GM18868 (cell line): ENCODE data around the gene ACOT8.
A peak's percentile ranks its signal among the peaks of the same experiment; 100 is the strongest.
"Not testable (repeated sequence)": the region's sequence is repeated elsewhere in the genome, so short reads cannot be mapped to it uniquely, and the experiment has no call there.

ENCODE experiments used
- ATAC-seq: cut with Tn5 transposase; IDR thresholded peaks from one replicate; pipeline ENCODE4 v1.9.1; 2021; ENCODE audit warnings: mild to moderate bottlenecking, moderate library complexity; ENCODE audit not compliant: unreplicated experiment

Gene ACOT8

DNA sequence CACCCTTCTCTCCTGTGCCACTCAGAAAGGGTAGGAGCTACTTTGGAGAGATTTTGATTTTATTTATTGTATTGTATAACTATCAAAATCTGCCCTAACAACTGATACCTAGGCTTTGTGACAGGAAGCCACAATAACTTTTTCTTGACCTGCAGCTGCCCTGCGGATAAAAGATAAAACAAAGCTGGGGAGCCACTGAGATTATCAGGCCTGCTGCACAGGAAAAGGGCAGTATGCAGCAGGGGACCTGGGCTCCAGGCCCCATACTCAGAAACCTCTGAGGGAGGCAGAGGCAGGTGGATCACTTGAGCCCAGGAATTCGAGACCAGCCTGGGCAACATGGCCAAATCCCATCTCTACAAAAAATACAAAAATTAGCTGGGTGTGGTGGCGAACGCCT lies 24.6 kb downstream of the ACOT8 start:
- ATAC-seq, result no peak

GRCh38 chr20:45829673-45830106 lies 27.5 kb downstream of the ACOT8 start:
- not testable (repeated sequence) for ATAC-seq

DNA sequence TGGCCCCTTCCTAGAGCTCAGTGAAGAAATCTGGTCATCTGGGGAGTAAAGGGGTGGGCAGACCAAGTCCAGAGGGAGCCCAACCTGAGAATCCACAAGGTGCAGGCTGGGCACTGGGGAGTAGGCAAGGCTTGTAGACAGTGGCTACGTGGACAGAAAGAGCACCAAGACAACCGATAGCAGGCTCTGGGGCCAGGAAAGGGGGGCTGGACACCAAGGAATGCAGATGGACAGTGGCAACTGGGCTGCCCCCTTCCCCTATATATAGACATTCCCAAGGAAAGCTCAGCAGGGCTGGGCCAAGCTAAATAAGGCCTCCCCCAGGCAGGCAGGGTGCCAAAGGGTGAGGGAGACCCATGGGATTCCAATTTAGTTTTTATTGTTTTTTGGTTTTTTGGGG lies 28.6 kb downstream of the ACOT8 start:
- ATAC-seq, result no peak

- no peak for ATAC-seq
Measured at GRCh38 chr20:45827712-45828111, 29.5 kb downstream of the ACOT8 start.

GRCh38 chr20:45827030-45827652 lies 30.1 kb downstream of the ACOT8 start, which contains the start of gene TNNC2:
TSS of gene TNNC2 (minus strand) at chr20:45827312. CDS start at chr20:45827248, 64 bp downstream.
- ATAC-seq, result no peak

DNA sequence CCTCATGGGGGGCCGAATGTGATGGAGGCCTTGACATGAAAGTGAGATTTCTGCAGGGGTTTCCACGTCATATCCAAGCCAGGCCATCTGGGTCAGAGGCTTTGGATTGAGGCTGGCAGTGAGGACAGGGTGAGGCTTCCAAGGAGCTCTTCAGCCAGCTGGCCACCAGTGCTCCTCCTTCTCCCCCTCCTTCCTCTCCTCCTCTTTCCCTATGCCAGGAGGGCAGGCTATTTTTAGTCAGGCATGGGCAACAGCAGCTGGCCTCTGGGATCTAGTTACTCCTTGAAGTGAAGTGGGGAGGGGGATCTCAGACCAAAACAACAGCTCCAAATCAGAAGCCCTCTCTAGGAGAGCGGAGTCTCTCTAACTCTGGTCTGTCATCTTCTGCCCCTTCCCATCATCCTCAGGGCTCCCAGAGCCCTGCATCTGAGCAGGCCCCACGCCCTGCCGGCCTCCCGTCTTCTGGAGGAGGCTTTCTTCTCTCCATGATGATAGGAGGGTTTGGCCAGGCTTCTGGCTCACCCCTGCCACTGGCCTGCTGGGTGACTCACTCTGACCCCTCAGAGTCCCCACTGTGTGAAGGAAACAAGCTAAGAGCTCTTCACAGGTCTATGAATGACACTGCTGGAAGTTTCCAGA lies 30.7 kb downstream of the ACOT8 start:
- no peak for ATAC-seq

DNA sequence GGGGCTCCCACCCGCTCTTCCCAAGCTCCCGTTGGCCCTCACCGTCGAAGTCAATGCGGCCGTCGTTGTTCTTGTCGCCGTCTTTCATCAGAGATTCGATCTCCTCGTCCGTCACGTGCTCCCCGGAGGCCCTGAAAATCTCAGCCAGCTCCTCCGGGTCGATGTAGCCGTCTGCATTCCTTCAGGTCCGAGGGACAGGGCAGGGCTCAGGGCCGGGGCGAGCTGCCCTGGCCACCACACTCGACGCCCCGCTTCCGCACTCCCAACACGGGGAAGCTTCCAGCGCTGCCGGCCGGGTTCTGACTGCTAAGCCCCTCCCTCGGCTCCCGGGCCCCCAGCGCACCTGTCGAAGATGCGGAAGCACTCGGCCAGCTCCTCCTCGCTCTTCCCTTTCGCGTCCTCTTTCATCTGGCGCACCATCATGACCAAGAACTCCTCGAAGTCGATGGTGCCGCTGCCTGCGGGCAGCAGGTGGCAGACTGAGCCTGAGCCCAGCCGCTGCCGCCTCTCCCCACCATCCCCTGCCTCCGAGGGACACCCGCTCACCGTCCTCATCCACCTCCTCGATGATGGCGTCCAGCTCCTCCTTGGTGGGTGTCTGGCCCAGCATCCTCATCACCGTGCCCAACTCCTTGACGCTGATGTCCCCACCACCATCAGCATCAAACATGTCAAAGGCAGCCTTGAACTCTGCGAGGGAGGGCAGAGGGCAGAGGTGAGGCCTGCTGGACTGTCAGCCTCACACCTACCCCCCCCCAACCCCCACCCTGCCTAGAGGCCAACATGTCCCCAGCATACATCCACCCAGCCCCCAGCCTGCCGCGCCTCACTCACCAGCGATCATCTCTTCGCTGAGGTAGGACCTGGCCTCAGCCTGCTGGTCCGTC lies 33.0 kb downstream of the ACOT8 start:
- ATAC-seq, result no peak

DNA sequence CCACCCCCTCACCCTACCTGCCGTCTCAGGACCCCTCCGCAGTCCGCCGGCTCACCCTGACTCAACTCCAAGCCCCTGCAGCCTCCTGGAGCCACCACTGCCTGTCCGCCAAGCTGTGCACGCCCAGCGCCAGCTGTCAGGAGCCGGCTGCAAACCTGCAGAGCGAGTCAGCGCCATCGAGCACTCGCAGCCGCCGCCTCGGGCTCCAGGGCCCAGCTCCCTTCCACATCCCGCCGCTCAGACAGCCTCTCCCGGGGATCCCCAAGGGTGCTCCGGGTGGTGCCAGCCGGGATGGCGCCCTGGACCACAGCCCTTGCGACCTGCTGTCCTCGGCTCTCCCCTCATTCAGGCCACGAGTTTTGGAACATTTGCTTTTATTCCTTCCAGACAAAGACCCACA lies 34.3 kb downstream of the ACOT8 start:
- no peak for ATAC-seq

GRCh38 chr20:45821947-45822346 lies 35.2 kb downstream of the ACOT8 start:
- ATAC-seq, result no peak

GRCh38 chr20:45819466-45819865 lies 37.7 kb downstream of the ACOT8 start:
- no peak for ATAC-seq

DNA sequence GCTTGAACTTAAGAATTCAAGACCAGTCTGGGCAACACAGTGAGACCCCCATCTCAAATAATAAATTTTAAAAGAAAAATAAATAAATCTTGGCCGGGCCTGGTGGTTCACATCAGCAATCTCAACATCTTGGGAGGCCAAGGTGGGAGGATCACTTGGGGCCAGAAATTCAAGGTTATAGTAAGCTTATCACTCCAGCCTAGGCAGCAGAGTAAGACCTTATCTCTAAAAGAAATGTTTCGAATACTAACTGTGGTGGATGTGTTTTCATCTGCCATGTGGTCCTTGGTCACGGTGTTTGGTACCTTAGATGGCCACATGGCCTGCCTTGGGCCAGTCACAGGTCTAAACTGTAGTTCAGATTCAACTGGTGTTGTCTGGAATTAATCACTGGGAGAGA lies 39.0 kb downstream of the ACOT8 start:
- ATAC-seq, result no peak

- ATAC-seq, result no peak
Measured at GRCh38 chr20:45817376-45818194, 39.6 kb downstream of the ACOT8 start.

DNA sequence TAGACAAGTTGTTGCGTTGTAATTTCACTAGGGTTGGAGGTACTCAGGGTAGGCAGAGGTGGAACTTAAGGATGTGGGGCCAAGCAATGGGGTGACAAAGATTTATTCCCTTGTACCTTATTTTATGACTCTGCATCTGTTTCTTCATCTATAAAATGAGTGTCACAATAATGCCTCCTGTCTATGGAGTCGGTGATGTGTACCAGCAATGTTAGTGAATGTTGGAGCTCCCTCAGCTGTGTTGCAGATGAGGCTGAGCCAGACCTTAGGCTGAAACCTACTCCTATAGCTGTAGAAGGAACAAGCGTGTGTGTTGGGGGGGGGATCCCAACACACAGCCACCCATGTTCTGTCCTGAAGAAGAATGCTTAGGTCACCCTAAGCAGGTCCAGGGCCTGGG lies 40.2 kb downstream of the ACOT8 start:
- no peak for ATAC-seq

DNA sequence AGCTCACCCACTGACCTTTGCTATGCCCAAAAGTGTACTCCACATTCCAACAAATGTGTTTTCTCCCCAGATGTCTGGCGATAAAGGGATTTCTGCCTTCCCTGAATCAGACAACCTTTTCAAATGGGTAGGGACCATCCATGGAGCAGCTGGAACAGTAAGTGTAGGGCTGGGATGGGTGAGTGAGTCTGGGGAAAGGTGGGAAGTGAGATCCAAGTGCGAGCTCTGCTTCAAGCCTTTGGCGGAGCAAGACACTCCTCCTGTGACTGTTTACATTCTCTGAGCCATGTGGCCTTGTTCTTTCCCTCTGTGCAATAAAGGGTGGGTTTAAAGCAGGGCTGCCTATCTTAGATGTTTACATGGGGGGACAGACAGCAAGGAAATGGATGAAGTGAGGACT lies 42.9 kb downstream of the ACOT8 start:
- ATAC-seq, result no peak

- ATAC-seq, result no peak
Measured at GRCh38 chr20:45813489-45813888, 43.7 kb downstream of the ACOT8 start.

GRCh38 chr20:45813006-45813340 lies 44.2 kb downstream of the ACOT8 start:
- ATAC-seq, result no peak

DNA sequence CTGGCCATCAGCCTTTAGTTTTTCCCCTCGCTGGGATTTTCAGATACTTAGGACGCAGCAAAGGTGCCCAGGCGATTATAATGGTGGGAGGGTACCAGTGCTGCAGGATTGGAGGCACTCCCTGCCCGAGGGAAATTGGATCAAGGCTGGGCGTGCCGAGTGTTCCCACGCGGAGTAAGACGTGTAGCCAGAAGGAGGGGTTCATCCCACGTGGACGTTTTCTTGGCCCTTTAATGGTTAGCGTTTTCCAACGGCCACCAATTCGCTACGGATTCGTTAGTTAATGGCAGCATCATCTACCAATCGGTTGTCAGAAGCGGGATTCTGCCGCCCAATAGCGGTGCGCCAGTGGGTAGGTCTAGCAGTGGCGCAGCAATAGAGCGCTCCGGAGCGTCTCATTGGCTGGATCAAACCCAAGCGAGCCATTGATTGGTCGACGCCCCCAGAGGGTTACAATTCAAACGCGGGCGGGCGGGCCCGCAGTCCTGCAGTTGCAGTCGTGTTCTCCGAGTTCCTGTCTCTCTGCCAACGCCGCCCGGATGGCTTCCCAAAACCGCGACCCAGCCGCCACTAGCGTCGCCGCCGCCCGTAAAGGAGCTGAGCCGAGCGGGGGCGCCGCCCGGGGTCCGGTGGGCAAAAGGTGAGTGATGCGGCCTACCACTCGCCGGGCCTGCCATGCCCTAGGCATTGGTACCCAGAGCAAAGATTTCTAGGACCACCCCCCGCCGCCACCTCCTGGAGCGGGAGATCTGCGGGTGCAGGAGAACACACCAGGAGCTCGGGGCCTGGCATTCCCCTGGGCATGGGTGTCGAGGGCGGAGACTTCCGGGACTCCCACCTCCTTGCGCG lies 44.8 kb downstream of the ACOT8 start, which contains the start of gene UBE2C:
UBE2C (plus strand) TSS at position 488 of the 849 bp plus-strand sequence; CDS start at position 540, 52 bp downstream.
- peak; percentile 98 for ATAC-seq

GRCh38 chr20:45810191-45810970 lies 46.8 kb downstream of the ACOT8 start:
- no peak for ATAC-seq

GRCh38 chr20:45801851-45802250 lies 55.3 kb downstream of the ACOT8 start:
- ATAC-seq, result no peak
